Gastroesophageal sphincter (tissue), 4 donors: ENCODE results near the gene ACAN. TPM values are rescaled to one million over a fixed set of nuclear protein-coding genes. Genes with fewer than 3 reads are reported as not detected.
A peak's percentile ranks its signal among the peaks of the same experiment; 100 is the strongest.

Source experiments
- ATAC-seq: fragments of 150-250 bp; one replicate; pipeline ENCODE4 v1.9.1; 2016; ENCODE audit warnings: mild to moderate bottlenecking, moderate library complexity
- H3K27ac ChIP-seq, 4 donors: fragments of 200-600 bp; sonication (generic) in 3 of 4; 1 replicate in 3 of 4; 2 replicates in 1 of 4; pipeline ENCODE4 v1.5.1; 2016 to 2019
- H3K27me3 ChIP-seq: fragments of 200-600 bp; sonication (generic); one replicate; pipeline ENCODE4 v1.5.1; 2019
- H3K36me3 ChIP-seq, 2 donors: fragments of 200-600 bp; sonication (generic); one replicate each; pipeline ENCODE4 v1.5.1; 2019; ENCODE audit warnings: control low read depth in 1 of 2
- H3K4me1 ChIP-seq, 3 donors: fragments of 200-600 bp; sonication (generic); 1 replicate in 2 of 3; 2 replicates in 1 of 3; pipeline ENCODE4 v1.5.1; 2016 to 2019; ENCODE audit warnings: control low read depth in 2 of 3
- H3K4me3 ChIP-seq, 2 donors: fragments of 200-600 bp; sonication (generic); one replicate each; pipeline ENCODE4 v1.5.1; 2019; ENCODE audit warnings: mild to moderate bottlenecking in 1 of 2, moderate library complexity in 1 of 2
- H3K9me3 ChIP-seq, 3 donors: fragments of 200-600 bp; sonication (generic); one replicate each; pipeline ENCODE4 v1.5.1; 2017 to 2019; ENCODE audit warnings: control low read depth in 2 of 3
- EP300 ChIP-seq: sonication (generic); formaldehyde crosslinking; IDR thresholded peaks from one replicate; pipeline ENCODE4 v1.6.1; 2017; ENCODE audit warnings: antibody characterized with exemption, mild to moderate bottlenecking
- POLR2A ChIP-seq, 2 donors: fragments of 450-650 bp; IDR thresholded peaks; one replicate each; pipeline ENCODE4 v1.6.1; 2017; ENCODE audit warnings: antibody characterized with exemption in 2 of 2, mild to moderate bottlenecking in 2 of 2, moderate library complexity in 1 of 2
- POLR2AphosphoS5 ChIP-seq: sonication (generic); formaldehyde crosslinking; IDR thresholded peaks from one replicate; pipeline ENCODE4 v1.6.1; 2017; ENCODE audit warnings: antibody characterized with exemption
- WGBS, 2 donors: methylation state at CpG; one replicate each; pipeline ENCODE4 v1.1.5; 2018; ENCODE audit warnings: low coverage in 1 of 2; 5-methylcytosine and 5-hydroxymethylcytosine counted together
- total RNA-seq, 4 donors: library from RNA; depleted of rRNA; stranded (reverse); fragments of >200 nt; gene quantifications; one replicate each; pipeline ENCODE4 v1.1.0, GENCODE V29; 2016
- TF ChIP-seq, protein P1 (sequence below), 4 experiments: fragments of 200-600 bp in 2 of 4; fragments of 450-650 bp in 2 of 4; sonication (generic) in 1 of 4; IDR thresholded peaks; one replicate each; pipeline ENCODE4 v1.5.1; 2017 to 2019; ENCODE audit warnings: antibody characterized with exemption in 4 of 4, mild to moderate bottlenecking in 2 of 4, moderate library complexity in 2 of 4

Gene ACAN
- total RNA-seq, 4 donors from 2014 or later = 0.04 to 0.17 (median 0.13) TPM; not detected in 1

DNA sequence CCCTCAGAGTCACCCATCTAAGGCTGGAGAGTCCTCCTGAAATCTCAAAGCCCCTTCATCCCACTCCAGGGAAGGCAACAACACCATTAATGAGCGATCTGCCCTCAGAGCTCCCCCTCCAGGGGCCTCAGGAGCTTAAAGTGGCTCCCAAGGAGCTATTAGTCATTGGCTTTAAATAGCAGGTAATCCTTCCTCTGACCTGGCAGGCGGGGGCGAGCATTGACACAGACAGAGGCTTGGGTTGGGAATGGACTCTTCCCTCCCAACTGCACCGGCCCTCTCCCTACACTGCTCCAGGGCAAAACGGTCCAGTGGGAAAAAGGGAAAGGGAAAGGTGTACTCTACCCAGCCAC lies 108.5 kb downstream of the ACAN start:
- TF ChIP-seq POLR2AphosphoS5 (peak; percentile 30), EP300 (no peak)
- WGBS, 2 donors = 86% methylated on average over 1 of the region's 5 CpGs; no CpG with 5 or more reads in 1 of the 2 donors
- no peak for ATAC-seq
- peak overlapping the region; percentile 73 to 95 for H3K4me3 ChIP-seq
- peaks cover 0 to 37% of the 10 kb centered on the region in 2 donors for H3K36me3 ChIP-seq
- no peaks in the 10 kb centered on the region for H3K27me3 ChIP-seq
- peaks cover 0 to 58% (median 25%) of the 10 kb centered on the region in 3 donors for H3K4me1 ChIP-seq
- H3K9me3 ChIP-seq = no peaks in the 10 kb centered on the region
- peak overlapping the region in 3 of 4 donors; percentile 89 to 92 (median 92) for H3K27ac ChIP-seq

DNA sequence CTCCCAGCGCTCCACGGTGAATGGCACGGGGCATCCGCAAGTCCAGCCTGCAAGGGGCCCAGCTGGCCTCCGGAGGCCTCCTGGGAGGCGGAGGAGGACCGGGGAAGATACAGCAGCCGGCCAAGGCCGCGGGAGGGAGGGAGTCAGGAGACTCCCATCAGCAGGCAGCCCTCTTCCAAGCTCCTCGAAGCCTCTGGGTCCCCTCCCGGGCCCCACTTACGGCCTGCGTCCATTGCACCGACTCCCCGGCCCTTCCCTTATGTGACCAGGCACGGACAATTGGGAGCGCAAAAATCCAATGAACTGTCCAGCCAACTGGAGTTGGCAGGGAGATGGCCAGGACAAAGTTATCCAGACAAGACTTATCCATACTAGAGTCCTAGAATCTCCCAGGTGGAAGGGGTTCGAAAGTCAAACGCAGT lies 109.3 kb downstream of the ACAN start:
- Histone ChIP-seq H3K4me1 (peaks cover 0 to 58% (median 25%) of the 10 kb centered on the region in 3 donors), H3K27me3 (no peaks in the 10 kb centered on the region), H3K27ac (peak overlapping the region; percentile 54 to 92 (median 90)), H3K9me3 (no peaks in the 10 kb centered on the region), H3K36me3 (peaks cover 0 to 29% of the 10 kb centered on the region in 2 donors), H3K4me3 (peak overlapping the region; percentile 73 to 95)
- TF ChIP-seq EP300 (no peak), POLR2A (IDR thresholded peaks at IDR 0.05) (no peak), POLR2AphosphoS5 (no peak)
- TF ChIP-seq, protein P1, sequence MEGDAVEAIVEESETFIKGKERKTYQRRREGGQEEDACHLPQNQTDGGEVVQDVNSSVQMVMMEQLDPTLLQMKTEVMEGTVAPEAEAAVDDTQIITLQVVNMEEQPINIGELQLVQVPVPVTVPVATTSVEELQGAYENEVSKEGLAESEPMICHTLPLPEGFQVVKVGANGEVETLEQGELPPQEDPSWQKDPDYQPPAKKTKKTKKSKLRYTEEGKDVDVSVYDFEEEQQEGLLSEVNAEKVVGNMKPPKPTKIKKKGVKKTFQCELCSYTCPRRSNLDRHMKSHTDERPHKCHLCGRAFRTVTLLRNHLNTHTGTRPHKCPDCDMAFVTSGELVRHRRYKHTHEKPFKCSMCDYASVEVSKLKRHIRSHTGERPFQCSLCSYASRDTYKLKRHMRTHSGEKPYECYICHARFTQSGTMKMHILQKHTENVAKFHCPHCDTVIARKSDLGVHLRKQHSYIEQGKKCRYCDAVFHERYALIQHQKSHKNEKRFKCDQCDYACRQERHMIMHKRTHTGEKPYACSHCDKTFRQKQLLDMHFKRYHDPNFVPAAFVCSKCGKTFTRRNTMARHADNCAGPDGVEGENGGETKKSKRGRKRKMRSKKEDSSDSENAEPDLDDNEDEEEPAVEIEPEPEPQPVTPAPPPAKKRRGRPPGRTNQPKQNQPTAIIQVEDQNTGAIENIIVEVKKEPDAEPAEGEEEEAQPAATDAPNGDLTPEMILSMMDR (IDR thresholded peaks at IDR 0.05) = no peak
- no CpG with 5 or more reads among the region's 20 CpGs for WGBS, 2 donors
- peak; percentile 29 for ATAC-seq

DNA sequence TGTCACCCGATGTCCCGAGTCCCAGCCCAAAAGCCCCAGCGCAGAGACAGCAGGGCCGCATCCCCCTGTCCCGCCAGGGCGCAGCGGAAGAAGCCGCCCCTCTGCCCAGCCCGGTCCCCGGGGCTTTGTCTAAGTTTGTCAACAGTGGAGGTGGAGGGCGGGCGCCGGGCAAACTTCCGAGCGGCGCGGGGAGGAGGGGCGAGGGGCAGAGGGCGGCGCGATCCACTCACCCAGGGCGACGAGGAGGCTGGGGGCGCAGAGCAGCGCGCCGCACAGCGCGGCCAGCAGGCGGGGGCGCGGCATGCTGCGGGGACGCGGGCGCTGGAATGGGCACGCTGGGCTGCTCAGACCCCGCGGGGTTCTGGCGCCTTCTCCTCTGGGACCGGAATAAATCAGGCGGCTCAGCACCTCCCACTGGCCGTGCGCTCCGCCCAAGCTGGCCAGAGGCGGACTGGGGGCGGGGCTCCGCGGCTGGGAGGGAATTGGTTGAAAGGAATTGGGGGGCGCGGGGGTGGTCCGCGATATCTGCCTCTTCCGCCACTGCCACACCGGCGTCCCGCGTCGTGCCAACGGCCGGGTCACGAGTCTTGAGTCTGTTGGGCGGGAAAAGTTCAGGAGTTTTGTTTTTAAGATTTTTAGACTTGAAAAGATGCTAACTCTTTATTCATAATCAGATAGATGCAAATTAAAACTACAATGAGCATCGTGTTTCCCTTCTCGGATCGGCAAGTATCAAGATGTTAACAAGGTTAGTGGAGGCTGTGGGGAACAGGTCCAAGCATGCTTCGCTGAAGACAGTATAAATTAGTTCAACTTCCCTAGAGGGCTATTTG lies 110.0 kb downstream of the ACAN start, which contains the start of gene MFGE8:
Gene MFGE8, minus strand, starts transcription at position 363 of the 833 bp plus-strand sequence. Its CDS starts 60 bp downstream, at position 303.
- Histone ChIP-seq H3K4me3 (peak within 1 kb of the TSS; percentile 73 to 95), H3K36me3 (peaks cover 0 to 22% of the 10 kb centered on the region in 2 donors), H3K27me3 (no peaks in the 10 kb centered on the region), H3K9me3 (no peaks in the 10 kb centered on the region), H3K4me1 (peaks cover 0 to 53% (median 25%) of the 10 kb centered on the region in 3 donors), H3K27ac (peak within 1 kb of the TSS; percentile 54 to 92 (median 90))
- WGBS, 2 donors = 2 to 3% methylated on average over 4 to 23 of the region's 67 CpGs
- peak; percentile 81 for ATAC-seq
- TF ChIP-seq, protein P1 (IDR thresholded peaks at IDR 0.05) = peak in 3 of 4 experiments; percentile 12 to 48 (median 18)
- TF ChIP-seq POLR2A (IDR thresholded peaks at IDR 0.05) (peak; percentile 87 to 88), POLR2AphosphoS5 (peak; percentile 92), EP300 (no peak)

DNA sequence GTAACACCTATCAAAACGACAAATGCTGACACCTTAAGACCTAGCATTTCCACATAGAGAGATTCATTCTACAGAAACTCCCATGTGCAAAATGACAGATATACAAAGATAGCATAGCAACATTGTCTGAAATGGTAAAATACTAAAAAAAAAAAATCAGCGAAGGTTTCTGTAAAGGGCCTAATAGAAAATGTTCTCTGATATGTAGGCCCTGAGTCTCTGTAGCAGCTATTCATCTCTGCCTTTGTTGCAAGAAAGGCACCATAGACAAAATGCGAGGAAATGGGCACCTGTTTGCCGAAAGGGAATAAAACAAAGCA lies 110.6 kb downstream of the ACAN start:
- TF ChIP-seq, protein P1 (IDR thresholded peaks at IDR 0.05) = peak in 1 of 4 experiments; percentile 12
- no peak for TF ChIP-seq POLR2A (IDR thresholded peaks at IDR 0.05)
- peaks cover 0 to 50% (median 25%) of the 10 kb centered on the region in 3 donors for H3K4me1 ChIP-seq
- H3K27me3 ChIP-seq = no peaks in the 10 kb centered on the region
- peaks cover 0 to 16% of the 10 kb centered on the region in 2 donors for H3K36me3 ChIP-seq
- no peak for ATAC-seq
- WGBS, 2 donors = 64 to 67% methylated on average over 3 to 4 of the region's 4 CpGs
- H3K9me3 ChIP-seq = no peaks in the 10 kb centered on the region
- peak overlapping the region in 1 of 2 donors; percentile 95 for H3K4me3 ChIP-seq
- H3K27ac ChIP-seq = peak overlapping the region in 3 of 4 donors; percentile 89 to 92 (median 92)

DNA sequence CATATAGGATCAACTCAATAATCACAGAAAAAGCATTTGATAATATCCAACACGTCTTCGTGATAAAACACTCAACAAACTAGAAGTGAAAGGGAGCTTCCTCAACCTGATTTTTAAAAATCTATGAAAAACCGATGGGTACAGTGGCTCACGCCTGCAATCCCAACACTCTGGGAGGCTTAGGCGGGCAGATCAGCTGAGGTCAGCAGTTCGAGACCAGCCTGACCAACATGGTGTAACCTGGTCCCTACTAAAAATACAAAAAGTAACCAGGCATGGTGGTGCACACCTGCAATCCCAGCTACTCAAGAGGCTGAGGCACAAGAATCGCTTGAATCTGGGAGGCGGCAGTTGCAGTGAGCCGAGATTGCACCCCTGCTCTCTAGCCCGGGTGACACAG lies 112.1 kb downstream of the ACAN start:
- no peak overlapping the region for H3K27ac ChIP-seq
- TF ChIP-seq EP300 (no peak), POLR2A (IDR thresholded peaks at IDR 0.05) (no peak), POLR2AphosphoS5 (no peak)
- TF ChIP-seq, protein P1 (IDR thresholded peaks at IDR 0.05) = no peak
- H3K4me1 ChIP-seq = peaks cover 0 to 38% (median 12%) of the 10 kb centered on the region in 3 donors
- H3K4me3 ChIP-seq = no peak overlapping the region
- no peaks in the 10 kb centered on the region for H3K27me3 ChIP-seq
- no peaks in the 10 kb centered on the region for H3K9me3 ChIP-seq
- peaks cover 0 to under 1% of the 10 kb centered on the region in 2 donors for H3K36me3 ChIP-seq
- WGBS, 2 donors = 94 to 100% methylated on average over 3 to 5 of the region's 10 CpGs
- no peak for ATAC-seq
